ENCODE measurements around the gene SMOC2.
"Not testable (repeated sequence)": the region's sequence is repeated elsewhere in the genome, so short reads cannot be mapped to it uniquely, and the experiment has no call there.

The SMOC2 gene

DNA sequence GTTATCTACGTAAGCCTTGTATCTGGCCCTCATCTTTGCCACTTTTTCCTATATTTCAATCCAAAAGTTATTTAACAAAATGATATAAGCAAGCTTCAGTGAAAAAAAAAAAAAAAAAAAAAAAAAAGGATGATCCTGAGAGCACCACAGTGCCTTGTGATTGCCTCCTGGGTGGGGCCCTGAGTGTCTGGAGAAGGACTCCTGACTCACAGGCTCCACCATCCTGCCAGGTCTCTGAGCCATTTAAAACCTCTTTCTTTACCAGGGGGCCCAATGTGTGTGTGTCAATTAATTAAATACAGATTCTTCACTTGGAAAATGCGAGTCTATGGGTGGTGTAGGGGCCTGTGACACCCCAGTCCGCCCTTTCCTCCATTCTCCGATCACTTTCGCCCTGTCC lies 105.2 kb downstream of the SMOC2 start:
- DNase-seq, result no peak

GRCh38 chr6:168546730-168547129 lies 105.7 kb downstream of the SMOC2 start:
- DNase-seq, result no peak

DNA sequence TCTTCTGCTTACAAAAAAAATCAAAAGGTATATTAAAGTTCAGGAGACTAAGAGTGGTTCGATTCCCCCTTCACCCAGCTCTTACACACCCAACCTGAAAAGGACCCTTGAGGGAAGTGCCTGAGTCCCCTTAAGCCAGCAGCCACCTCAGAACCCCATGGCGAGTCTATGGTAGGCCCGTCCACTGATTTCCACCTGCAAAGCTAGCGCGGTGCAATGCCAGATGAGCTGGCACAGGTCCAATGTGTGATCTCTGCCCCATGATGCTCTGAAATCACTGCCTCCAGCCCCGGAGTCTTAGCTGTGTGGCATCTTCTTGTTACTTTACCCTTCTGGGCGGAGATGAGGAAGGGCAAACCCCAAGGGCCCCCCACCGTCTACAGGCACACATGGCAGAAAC lies 109.3 kb downstream of the SMOC2 start:
- DNase-seq, result no peak

GRCh38 chr6:168554472-168554871 lies 113.5 kb downstream of the SMOC2 start:
- DNase-seq, result no peak

DNA sequence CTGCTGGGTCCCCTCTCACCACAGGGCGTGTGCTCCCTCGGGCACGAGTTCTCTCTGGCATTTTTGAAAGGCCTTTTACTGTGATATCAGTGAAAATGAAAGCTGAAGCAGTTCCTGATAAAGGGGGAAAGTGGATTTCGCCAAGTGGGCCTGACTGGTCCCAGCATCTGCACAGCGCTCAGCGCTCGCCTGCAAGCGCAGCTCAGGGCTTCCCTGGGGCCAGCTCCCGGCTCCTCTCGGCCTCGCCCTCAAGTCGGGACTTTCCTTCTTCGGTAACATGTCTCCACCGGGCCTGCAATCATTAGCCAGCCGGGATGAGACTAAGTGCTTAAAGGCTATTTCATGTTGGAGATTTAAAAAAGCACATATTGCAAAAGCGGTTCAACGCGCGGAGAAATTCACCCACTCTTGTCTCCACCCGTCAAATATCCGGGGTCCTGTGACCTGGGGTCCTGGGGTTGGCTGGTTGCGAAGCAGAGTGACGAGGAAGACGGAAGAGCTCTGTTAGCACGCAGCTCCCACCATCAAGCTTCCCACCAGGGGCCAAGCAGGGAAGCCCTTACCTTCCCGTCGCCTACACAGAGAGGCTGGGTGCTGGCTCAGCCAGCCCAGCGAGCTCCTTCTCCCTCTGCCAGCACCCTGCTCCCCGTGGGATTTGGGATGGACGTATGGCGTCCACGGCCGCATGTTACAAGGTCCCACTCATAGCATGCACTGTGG lies 114.1 kb downstream of the SMOC2 start:
- DNase-seq, result no peak

- DNase-seq, result no peak
These were observed 114.8 kb downstream of the SMOC2 start for GRCh38 chr6:168555618-168556273.

DNA sequence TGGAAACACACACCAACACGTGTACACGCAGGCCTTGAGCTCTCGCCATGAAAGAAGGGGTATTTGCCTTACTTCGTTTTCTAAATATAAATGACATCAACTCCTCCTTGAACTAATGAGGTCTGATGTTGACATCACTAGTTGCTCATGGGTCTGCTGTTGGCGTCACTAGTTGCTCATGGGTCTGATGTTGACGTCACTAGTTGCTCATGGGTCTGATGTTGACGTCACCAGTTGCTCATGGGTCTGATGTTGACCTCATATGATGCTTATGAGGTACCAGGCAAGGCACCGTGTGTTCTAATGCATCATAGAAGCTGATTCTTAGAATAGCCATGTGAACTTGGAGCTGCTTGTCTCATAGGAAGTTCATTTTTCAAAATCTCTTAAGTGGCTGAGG lies 116.5 kb downstream of the SMOC2 start:
- DNase-seq, result no peak

- no peak for DNase-seq
These were observed 117.7 kb downstream of the SMOC2 start for GRCh38 chr6:168558686-168559085.

GRCh38 chr6:168559574-168560098 lies 118.7 kb downstream of the SMOC2 start:
- no peak for DNase-seq

DNA sequence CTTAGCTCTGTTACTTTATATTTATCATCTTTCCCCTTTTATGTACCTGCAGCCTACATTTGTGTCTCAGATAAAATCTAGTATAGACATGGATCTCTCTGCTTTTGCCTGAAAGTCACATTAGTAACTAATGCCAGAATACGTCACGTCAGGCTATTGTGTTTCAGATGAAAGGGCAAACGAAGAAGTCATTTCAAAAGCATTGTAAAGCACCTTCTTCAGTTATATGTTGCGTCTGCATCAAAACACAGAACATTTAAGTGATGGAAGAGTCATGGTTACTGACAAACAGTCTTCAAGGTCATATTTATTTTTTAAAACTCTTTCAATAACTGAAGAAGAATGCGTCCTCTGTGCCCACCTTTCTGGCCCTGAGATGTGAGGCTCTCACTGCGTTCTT lies 119.1 kb downstream of the SMOC2 start:
- no peak for DNase-seq

DNA sequence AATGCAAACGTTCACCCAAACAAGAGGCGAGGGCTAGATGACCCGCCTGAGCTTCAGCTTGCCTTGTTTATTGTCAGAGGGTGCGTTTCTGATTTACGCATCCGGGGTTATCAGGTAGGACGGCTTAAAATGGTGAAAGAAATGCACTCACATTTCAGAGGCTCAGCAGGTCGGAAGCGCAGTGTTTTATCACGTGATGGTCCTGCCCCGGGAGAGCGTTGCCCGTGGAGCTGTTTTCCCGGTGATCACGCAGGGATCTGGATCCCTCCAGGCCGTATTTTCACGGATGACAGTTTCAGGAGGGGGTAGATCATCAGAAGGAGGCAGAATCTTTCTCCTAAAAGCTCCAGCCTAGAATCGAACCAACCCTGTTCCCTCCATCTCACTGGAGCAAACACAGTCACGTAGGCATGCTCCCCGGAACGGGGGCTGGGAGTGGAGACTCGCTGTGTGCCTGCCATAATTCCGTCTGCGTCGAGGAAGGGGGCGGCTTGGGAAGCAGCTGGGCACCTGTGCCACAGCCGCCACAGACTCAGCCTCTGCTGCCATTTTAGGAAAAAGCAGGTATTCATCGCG lies 121.7 kb downstream of the SMOC2 start:
- DNase-seq, result no peak

DNA sequence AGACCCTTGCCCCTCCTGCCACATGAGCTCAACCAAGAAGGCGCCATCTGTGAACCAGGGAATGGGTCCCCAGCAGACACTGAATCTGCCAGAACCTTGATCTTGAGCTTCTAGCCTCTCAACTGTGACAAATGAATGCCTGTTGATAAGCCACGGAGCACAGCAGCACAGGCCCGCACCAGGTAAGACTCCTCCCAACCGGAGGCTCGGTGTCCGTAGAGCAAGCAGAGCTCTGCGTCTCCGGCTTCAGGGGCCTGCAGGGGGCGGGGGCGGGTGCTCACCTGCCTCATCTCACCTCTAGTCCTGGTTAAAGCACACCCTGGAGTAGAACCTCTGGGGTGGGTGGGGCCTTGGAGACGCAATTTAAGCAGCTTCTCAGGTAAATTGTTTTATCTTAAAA lies 122.7 kb downstream of the SMOC2 start:
- no peak for DNase-seq

DNA sequence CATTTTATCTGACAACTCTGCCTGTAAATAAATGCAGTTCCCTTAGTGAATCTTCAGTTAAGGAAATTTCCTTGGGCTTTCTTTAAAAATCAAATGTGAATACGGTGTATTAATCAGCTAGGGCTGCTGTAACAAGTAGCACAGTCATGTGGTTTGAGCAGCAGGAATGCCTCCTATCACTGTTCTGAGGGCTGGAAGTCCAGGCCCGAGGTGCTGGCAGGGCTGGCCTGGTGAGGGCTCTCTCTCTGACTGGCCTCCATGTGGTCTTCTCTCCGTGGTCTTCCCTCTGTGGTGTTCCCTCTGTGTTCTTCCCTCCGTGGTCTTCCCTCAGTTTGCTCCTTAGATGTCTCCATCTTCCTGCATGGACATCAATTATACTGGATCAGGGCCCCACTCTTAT lies 124.1 kb downstream of the SMOC2 start:
- no peak for DNase-seq

DNA sequence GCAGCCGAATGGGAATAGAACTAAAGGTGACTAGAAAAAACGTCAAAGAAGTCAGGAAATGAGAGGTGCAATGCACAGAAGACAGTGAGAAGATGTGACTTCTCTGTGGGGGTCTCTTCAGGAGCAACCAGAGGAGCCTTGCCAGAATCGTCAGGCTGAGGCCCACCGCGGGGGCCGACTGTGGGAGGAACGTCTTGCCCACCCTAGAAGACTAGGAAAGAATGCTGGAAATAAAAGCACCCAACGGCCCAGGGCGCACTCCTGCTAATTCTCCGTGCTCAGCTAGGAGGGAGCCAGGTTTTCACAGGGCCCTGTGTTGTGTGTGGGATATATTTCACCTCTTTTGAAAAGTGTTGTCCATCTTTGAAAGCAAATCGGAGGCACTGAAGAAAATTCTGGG lies 129.2 kb downstream of the SMOC2 start:
- DNase-seq, result no peak

- DNase-seq, result no peak
These were observed 130.3 kb downstream of the SMOC2 start for GRCh38 chr6:168571268-168571667.

GRCh38 chr6:168573276-168573835 lies 132.4 kb downstream of the SMOC2 start:
- DNase-seq, result not testable (repeated sequence)

GRCh38 chr6:168574075-168574698 lies 133.2 kb downstream of the SMOC2 start:
- no peak for DNase-seq

DNA sequence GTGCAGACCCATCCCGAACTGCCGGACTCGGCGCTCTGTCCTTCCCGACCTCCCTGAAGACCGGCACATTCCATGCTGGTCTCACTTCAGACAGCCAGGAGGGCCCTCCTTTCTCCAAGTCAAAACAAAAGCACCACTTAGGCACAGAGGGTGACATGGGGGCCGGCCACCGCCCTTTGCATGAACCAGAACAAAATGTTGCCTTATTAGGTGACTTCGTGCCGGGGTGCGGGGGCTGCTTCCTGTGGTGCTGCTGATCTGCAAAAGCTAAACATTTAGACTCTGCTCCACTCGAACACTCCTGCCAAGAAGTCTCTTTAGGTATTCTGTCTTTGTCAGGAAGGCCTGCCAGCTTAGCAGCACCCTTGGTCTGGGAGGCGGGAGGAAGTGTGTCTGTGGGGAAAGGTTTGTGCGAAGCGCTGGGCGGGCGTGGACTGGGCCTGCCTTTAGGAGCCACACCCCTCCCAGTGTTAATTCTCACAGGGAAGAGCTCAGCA lies 133.8 kb downstream of the SMOC2 start:
- DNase-seq, result no peak

DNA sequence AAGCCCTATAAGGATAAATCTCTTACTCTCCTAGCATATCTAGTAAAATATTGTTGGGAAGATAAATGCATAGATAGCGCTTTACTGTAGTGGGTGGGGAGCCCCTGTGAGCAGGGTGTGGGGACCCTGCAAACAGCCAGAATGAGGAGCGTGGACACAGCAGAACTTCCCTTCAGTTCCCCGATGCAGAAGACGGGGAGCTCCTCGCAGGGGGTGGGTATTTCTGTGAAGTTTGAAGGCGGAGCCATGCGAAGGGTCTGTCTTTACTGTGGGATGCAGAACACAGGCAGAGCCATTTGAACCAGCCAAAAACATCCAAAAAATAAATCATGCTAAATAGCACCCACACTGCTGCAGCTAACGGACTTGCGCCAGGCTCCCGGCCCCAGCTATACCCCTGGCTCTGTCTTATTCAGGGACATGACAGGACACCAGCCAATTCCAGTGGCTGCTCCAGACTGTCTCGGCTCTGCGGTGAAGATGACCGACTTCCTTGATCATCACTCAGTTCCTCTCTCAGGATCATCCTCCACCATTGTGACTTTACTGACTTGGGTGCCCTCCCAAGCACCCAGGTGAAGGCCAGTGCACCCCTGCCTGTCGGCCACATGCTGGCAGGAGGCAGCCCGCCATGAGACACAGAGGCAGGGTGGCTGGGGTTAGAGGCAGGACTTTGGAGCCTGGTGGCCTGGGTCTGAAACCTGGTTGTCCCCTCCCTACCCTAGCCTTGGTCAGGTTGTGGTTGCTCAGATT lies 134.5 kb downstream of the SMOC2 start:
- DNase-seq, result no peak

DNA sequence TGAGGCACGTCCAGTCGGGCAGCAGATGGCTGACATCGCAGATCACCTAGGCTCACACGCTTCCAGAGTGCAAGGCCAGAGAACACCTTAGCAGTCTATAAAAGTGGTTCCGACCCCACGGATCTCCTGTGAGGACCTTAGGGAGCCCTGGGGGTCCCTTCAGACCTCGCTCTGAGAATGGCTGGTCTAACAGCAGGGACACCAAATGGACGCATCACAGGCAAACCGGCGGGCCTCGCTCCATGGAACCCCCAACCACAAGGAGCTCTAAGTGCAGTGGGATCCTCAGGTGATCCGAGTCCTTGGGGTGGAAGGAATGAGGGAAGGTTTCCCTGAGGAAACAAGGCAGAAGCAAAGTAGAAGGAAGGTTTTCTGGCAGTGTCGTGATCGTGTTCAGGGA lies 135.4 kb downstream of the SMOC2 start:
- DNase-seq, result no peak

DNA sequence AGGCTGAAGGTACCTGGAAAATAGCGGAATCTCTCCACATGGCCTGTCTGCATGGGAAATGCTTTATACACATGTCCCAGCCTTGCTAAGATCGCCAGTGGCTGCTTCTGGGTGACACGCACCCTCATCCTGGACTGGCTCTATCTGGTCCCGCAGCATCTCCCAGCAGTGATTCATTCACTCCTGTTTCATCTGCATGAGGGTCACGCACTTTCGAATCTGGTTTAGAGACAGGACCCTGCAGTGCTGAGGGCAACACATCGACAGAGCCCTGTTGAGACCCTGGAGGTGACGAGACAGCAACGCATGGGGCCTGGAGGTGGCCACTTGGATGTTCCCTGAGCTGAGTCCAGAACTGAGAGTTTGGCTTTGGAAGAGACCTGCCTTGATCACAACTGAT lies 136.5 kb downstream of the SMOC2 start:
- DNase-seq, result no peak

DNA sequence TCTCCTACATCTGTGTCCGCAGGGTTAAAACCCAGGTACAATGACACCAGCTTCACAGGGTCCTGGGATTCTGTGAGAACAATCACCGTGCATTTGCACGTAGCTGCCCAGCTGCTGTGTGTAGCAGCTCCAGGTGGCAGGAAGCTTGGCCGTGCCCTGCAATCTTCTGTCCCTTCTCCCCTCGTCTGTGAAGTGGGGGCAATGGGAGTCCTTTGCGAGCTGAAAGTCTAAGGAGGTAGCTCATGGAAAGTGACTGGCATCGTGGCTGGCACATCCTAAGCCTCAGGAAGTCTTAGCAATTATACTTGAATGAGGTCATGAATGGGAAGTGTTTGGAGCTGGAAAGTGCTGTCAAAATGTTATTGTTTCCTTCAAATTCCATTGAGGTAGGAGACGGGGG lies 137.1 kb downstream of the SMOC2 start:
- DNase-seq, result no peak

GRCh38 chr6:168581236-168581635 lies 140.3 kb downstream of the SMOC2 start:
- no peak for DNase-seq

Data from activated T-cell treated with anti-CD3 and anti-CD28 coated beads, Interleukin-2, amount 50 U/mL, for 1 hour (primary cell).